GM23248 (cell line): ENCODE measurements around the gene KNDC1. TPM values are rescaled to one million over a fixed set of nuclear protein-coding genes. Genes with fewer than 3 reads are reported as not detected.
A peak's percentile ranks its signal among the peaks of the same experiment; 100 is the strongest.

Experiments
- DNase-seq: peaks from one replicate; pipeline ENCODE4 v3.0.0-alpha.2; 2015
- H2AFZ ChIP-seq: fragments of 200-600 bp; sonication (generic); 2 replicates; pipeline ENCODE4 v1.6.1; 2016; ENCODE audit warnings: antibody characterized with exemption
- H3F3A ChIP-seq: fragments of 200-600 bp; sonication (generic); 2 replicates; pipeline ENCODE4 v1.6.1; 2016; ENCODE audit warnings: mild to moderate bottlenecking, antibody characterized with exemption, mixed run types; ENCODE audit not compliant: insufficient read depth
- H3K27ac ChIP-seq: fragments of 200-600 bp; sonication (generic); 2 replicates; pipeline ENCODE4 v1.5.1; 2016; ENCODE audit warnings: mild to moderate bottlenecking
- H3K27me3 ChIP-seq: fragments of 200-600 bp; sonication (generic); replicated peaks from 2 replicates; pipeline ENCODE4 v1.6.1; 2016; ENCODE audit warnings: mild to moderate bottlenecking; ENCODE audit not compliant: insufficient read depth
- H3K36me3 ChIP-seq: fragments of 200-600 bp; sonication (generic); 2 replicates; pipeline ENCODE4 v1.6.1; 2016; ENCODE audit warnings: low read depth, mild to moderate bottlenecking
- H3K4me1 ChIP-seq: fragments of 200-600 bp; sonication (generic); 2 replicates; pipeline ENCODE4 v1.6.1; 2016; ENCODE audit warnings: mild to moderate bottlenecking; ENCODE audit not compliant: insufficient read depth
- H3K4me2 ChIP-seq: fragments of 200-600 bp; sonication (generic); one replicate; pipeline ENCODE4 v1.6.1; 2016; ENCODE audit warnings: mild to moderate bottlenecking; ENCODE audit not compliant: unreplicated experiment
- H3K4me3 ChIP-seq: fragments of 200-600 bp; sonication (generic); 2 replicates; pipeline ENCODE4 v1.5.1; 2016; ENCODE audit warnings: mild to moderate bottlenecking
- H3K79me2 ChIP-seq: fragments of 200-600 bp; sonication (generic); 2 replicates; pipeline ENCODE4 v1.6.1; 2016; ENCODE audit warnings: mild to moderate bottlenecking; ENCODE audit not compliant: insufficient read depth
- H3K9ac ChIP-seq: fragments of 200-600 bp; sonication (generic); 2 replicates; pipeline ENCODE4 v1.6.1; 2016; ENCODE audit warnings: mild to moderate bottlenecking
- H3K9me2 ChIP-seq: fragments of 200-600 bp; sonication (generic); 2 replicates; pipeline ENCODE4 v1.6.1; 2016; ENCODE audit warnings: mixed run types, mild to moderate bottlenecking, moderate library complexity; ENCODE audit not compliant: insufficient read depth
- H3K9me3 ChIP-seq: fragments of 200-600 bp; sonication (generic); one replicate; pipeline ENCODE4 v1.6.1; 2017; ENCODE audit warnings: low read depth
- H4K20me1 ChIP-seq: fragments of 200-600 bp; sonication (generic); 2 replicates; pipeline ENCODE4 v1.6.0; 2016; ENCODE audit not compliant: insufficient read depth
- EZH2 ChIP-seq: fragments of 200-600 bp; sonication (generic); IDR thresholded peaks from 2 replicates; pipeline ENCODE4 v1.6.1; 2018; ENCODE audit warnings: antibody characterized with exemption, mild to moderate bottlenecking; ENCODE audit not compliant: insufficient read depth, poor library complexity, severe bottlenecking
- EZH2phosphoT487 ChIP-seq: fragments of 200-600 bp; sonication (generic); IDR thresholded peaks from 2 replicates; pipeline ENCODE4 v1.6.1; 2018; ENCODE audit warnings: antibody characterized with exemption, moderate library complexity, mild to moderate bottlenecking, low read depth; ENCODE audit not compliant: insufficient read depth
- WGBS, 2 experiments: methylation state at CpG; one replicate each; pipeline ENCODE4 v1.1.6; 2015 to 2017; ENCODE audit warnings: low lambda C conversion rate in 2 of 2, low coverage in 1 of 2; ENCODE audit errors: missing lambda C conversion rate in 2 of 2; 5-methylcytosine and 5-hydroxymethylcytosine counted together
- in situ Hi-C: fragments of 300-500 bp; cut with MboI; formaldehyde crosslinking; loops from 2 replicates; pipeline ENCODE4 v1.15.0; 2020
- polyA plus RNA-seq: library from polyadenylated mRNA; unstranded; fragments of >200 nt; fragmentation: Nextera tagmentation; extraction: Ambion mirVana; gene quantifications from 2 replicates; pipeline ENCODE4 v1.2.1, GENCODE V29; 2016
- total RNA-seq: library from RNA; depleted of rRNA; stranded (reverse); fragments of >200 nt; shearing (Covaris generic); gene quantifications from 2 replicates; pipeline ENCODE4 v1.2.3, GENCODE V29; 2014

Gene KNDC1
- total and polyA plus RNA-seq, 2 experiments from 2014 or later = 0.44 to 0.54 TPM

DNA sequence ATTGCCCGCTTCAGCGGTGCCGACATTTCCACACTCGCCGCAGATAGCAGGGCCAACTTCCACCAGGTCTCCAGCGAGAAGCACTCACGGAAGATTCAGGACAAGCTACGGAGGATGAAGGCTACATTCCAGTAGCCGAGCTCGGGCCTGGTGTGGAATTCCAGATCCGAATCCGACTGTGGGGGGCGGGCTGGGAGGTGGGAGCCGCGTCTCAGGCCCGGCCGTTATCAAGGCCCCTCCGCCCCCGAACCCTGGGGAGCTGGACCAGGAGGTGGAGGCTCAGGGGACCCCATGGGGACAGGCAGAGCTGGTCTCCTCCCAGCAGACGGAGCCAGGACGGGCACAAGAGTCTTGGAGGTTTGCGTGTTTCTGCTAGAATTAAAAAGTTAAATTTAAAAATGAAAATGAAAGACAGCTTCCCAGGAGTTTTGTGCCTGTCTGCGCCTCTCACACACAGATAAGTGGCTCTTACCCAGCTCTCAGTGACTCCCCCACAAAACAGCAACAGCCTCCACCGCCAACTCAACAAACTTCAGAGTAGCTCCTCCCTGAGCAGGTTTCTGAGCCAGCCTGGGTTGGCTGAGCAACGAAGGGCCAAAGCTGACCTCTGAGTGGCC lies 64.8 kb downstream of the KNDC1 start:
- in situ Hi-C loops = no loop called here
- no peak for TF ChIP-seq EZH2
- no peak for TF ChIP-seq EZH2phosphoT487
- H3K9ac ChIP-seq = no peak overlapping the region
- H3K4me1 ChIP-seq = no peaks in the 10 kb centered on the region
- H3K27ac ChIP-seq = no peak overlapping the region
- WGBS, 2 experiments = 70 to 71% methylated on average over 25 of the region's 25 CpGs
- DNase-seq = no peak
- no peaks in the 10 kb centered on the region for H3F3A ChIP-seq
- no peaks in the 10 kb centered on the region for H3K79me2 ChIP-seq
- H3K27me3 ChIP-seq = peaks cover 31% of the 10 kb centered on the region
- H3K9me2 ChIP-seq = no peaks in the 10 kb centered on the region
- no peak overlapping the region for H3K4me2 ChIP-seq
- H2AFZ ChIP-seq = no peak overlapping the region
- no peak overlapping the region for H3K4me3 ChIP-seq
- H4K20me1 ChIP-seq = no peaks in the 10 kb centered on the region
- H3K9me3 ChIP-seq = no peaks in the 10 kb centered on the region
- H3K36me3 ChIP-seq = no peaks in the 10 kb centered on the region

DNA sequence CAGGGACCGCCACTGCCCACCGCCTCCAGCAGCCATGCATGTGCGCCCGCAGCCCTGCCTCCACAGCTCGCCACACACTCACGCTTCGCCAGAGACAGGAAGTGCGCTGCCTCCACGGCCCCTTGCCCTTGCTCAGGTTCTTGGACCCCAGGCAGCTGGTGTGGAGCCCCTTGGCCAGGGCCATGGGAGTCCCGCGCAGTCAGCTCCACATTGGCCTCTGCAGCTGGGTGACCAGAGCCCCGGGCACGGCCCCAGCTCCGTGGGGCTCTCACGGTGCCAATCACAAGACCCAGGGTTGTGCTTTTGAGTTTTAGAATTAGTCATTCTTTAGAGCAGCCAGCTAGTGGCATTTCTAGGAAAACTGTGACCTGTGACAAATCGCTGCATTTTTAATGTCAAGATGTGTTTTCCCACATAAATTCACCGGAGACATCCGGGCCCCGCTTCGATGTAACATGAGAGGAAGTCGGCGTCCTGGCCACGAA lies 65.7 kb downstream of the KNDC1 start:
- Histone ChIP-seq H4K20me1 (no peaks in the 10 kb centered on the region), H3K27ac (no peak overlapping the region), H3K27me3 (peaks cover 31% of the 10 kb centered on the region), H3K79me2 (no peaks in the 10 kb centered on the region), H3F3A (no peaks in the 10 kb centered on the region), H3K4me2 (no peak overlapping the region), H3K4me1 (no peaks in the 10 kb centered on the region), H2AFZ (no peak overlapping the region), H3K4me3 (no peak overlapping the region), H3K36me3 (no peaks in the 10 kb centered on the region), H3K9me2 (no peaks in the 10 kb centered on the region), H3K9me3 (no peaks in the 10 kb centered on the region), H3K9ac (no peak overlapping the region)
- DNase-seq = no peak
- 74 to 76% methylated on average over 20 to 23 of the region's 23 CpGs for whole genome bisulfite sequencing, 2 experiments
- TF ChIP-seq EZH2phosphoT487 = no peak
- TF ChIP-seq EZH2 = no peak
- in situ Hi-C loops = no loop called here

DNA sequence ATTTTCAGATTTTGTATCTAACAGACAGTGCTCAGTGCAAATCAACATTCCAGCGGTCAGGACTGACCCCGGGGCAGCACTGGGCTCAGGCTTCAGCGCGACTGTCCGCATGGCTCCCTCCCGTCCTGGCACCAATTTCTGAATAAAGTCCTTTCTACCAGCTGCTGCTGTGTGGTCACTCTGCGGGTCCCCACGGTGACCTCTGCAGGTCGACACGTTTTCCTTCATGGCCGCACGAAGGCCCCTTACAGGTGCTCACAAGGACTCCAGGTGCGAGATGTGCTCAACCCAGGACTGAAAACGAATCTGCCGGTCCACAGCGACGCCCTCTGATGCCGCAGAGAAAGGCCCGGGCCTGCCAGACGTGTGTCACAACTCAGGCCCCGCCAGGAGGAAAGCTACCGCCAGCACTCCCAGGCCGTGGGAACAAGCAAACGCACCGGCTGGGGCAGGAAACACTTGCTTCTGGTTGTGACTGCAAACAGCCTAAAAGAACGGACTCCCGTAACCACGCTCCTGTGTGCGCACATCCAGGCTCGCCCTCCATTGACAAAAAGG lies 66.3 kb downstream of the KNDC1 start:
- H3K9ac ChIP-seq = no peak overlapping the region
- no peaks in the 10 kb centered on the region for H3K9me3 ChIP-seq
- 36 to 37% methylated on average over 27 to 30 of the region's 30 CpGs for WGBS, 2 experiments
- no peak overlapping the region for H3K4me3 ChIP-seq
- peak; percentile 45 for DNase-seq
- in situ Hi-C loops = no loop called here
- H3K4me2 ChIP-seq = no peak overlapping the region
- no peak overlapping the region for H2AFZ ChIP-seq
- no peaks in the 10 kb centered on the region for H4K20me1 ChIP-seq
- TF ChIP-seq EZH2phosphoT487 (no peak), EZH2 (no peak)
- no peak overlapping the region for H3K27ac ChIP-seq
- no peaks in the 10 kb centered on the region for H3K9me2 ChIP-seq
- no peaks in the 10 kb centered on the region for H3K79me2 ChIP-seq
- no peaks in the 10 kb centered on the region for H3K4me1 ChIP-seq
- no peaks in the 10 kb centered on the region for H3F3A ChIP-seq
- peaks cover 33% of the 10 kb centered on the region for H3K27me3 ChIP-seq
- no peaks in the 10 kb centered on the region for H3K36me3 ChIP-seq

DNA sequence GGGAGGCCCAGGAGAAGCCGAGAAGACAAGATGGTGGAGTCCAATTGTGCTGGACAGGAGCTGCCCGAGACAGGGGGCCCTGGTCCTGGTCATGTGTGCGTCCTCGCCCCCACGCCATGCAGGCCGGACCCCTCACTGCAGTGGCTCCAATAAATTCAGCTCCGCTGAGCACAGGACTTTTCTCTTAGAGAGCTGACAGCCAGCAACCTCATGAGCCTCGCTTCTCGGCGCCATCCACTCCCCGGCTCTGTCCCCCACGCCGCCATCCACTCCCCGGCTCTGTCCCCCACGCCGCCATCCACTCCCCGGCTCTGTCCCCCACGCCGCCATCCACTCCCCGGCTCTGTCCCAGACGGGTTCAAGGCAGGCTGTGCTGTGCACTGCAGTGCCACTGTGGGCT lies 67.2 kb downstream of the KNDC1 start:
- Histone ChIP-seq H3K79me2 (no peaks in the 10 kb centered on the region), H3K9ac (no peak overlapping the region), H3K9me3 (no peaks in the 10 kb centered on the region), H3K4me2 (no peak overlapping the region), H3F3A (no peaks in the 10 kb centered on the region), H3K4me1 (no peaks in the 10 kb centered on the region), H3K4me3 (no peak overlapping the region), H4K20me1 (no peaks in the 10 kb centered on the region), H3K27me3 (peaks cover 42% of the 10 kb centered on the region), H3K27ac (no peak overlapping the region), H3K36me3 (no peaks in the 10 kb centered on the region), H2AFZ (no peak overlapping the region), H3K9me2 (no peaks in the 10 kb centered on the region)
- no peak for DNase-seq
- TF ChIP-seq EZH2phosphoT487 = no peak
- TF ChIP-seq EZH2 = no peak
- in situ Hi-C loops = no loop called here
- 61 to 66% methylated on average over 16 to 21 of the region's 21 CpGs for WGBS, 2 experiments
